IPS-NIHi11 (cell line): ENCODE data around the gene MITF.
"Not testable (repeated sequence)": the region's sequence is repeated elsewhere in the genome, so short reads cannot be mapped to it uniquely, and the experiment has no call there.

Experiments
- DNase-seq: peaks from one replicate; pipeline ENCODE4 v3.0.0; 2012; ENCODE audit warnings: mixed read lengths, low spot score

MITF gene

DNA sequence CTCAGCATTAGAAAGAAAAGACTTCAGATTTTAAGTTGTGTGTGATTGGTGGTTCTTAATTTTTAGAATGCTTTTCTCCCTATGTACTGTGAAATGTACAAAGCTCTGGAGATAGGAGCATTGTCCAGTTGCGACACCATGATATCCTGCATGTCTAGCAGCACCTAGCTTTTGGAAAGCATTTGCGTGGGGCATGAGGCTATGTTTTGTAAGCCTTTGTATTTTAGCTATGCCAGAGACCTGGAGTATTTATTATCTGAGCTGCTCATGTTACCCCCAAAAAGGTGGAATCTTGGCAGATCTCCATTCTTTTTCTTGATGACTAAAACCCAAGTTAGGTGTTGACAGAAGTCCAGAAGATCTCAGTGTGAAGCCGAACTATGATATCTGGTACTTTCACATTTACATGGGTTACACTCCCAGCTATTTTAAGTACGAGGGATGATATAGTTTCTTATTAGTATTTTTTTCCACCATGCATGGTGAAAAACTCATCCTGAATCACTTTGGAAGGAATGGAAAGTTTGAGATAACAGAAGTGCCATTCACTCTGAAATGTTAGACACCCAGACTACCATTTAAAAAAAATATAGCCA is 133.6 kb downstream of the MITF start:
- DNase-seq = no peak

DNA sequence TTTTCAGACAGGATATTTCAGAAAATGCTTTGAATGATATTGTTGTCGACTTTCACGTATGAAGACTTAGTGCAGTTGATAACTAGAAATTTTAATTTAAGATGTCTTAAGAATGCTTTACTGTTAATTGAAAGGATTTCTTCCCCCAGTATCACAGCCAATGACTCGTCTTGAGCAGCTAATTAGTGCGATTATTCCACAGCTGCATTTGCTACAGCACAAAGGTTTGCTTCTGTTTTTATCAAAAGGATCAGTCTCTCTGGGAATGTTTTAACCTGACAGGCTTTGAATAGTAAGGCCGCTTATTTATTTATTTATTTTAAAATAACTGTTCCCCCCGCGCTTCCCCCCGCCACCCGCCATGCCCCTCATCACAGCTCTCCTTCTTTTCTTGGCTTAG is 136.8 kb downstream of the MITF start:
- no peak for DNase-seq

DNA sequence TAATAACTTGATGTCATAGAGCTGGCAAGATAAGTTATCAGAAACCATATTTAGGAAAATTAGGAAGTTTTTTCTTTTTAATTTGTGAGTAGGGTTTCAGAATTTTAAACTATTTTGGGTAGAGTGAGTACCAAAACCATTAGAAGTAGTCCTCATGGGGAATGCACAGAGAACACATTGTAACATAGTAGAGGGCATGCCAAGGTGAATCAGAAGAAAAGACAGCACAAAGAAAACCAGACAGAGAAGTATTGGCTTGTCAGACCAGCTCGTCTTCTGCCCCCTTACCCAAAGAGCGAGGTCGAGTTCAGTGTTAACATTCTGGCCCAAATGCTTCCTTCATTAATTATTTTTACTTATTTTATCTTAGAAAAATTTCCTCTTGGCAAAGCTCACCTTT is 139.0 kb downstream of the MITF start:
- no peak for DNase-seq

DNA sequence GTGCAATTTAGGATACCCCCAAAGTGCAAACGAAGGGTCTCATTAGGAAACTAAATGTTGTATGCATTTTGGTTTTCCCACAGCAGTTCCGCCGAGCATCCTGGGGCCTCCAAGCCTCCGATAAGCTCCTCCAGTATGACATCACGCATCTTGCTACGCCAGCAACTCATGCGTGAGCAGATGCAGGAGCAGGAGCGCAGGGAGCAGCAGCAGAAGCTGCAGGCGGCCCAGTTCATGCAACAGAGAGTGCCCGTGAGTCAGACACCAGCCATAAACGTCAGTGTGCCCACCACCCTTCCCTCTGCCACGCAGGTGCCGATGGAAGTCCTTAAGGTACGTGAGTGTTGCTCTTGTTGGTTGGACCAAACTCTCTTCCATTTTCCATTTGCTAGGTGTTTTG is 139.8 kb downstream of the MITF start:
- DNase-seq = no peak

DNA sequence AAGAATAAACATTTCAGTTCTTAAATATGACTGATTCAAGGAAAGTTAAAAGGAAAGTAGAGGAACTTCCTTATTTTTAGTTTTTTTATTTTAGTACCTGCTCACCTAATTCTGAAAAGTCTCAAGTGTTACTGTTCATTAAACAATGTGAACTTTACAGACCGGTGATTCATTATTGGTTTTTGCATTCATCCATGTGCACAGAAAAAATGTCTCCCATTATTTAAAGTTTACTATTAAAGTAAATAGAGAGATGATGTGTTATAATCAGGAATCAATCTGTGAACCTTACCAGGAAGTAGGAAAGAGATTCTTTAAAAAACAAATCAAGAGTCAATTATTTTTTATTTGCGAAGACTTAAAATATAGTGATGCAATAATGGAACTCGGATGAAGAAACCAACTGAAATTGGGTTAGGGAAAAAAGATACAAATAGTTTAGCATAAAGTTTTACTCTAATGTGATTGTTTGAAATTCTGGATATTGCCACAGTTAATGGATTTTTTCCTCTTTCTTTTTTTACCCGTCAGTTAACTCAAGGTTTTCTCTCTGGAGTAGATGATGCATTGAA is 140.9 kb downstream of the MITF start:
- DNase-seq = no peak

DNA sequence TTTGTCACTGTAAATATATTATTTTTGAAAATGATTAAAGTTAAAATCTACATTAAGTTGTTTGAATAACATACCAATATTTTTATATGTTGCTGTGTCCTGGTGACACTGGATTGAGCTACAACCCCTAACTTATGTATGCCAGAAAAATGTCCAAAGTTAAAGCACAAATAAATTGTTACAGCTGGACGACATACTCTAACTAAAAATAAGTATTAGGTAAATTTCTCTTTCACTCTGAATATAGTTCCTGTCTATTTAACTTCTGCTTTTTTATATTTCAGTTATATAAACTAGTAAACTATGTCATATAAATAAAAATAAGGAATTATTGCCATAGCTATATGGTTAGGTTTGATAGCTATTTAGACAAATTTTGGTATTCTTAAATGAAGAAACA is 141.8 kb downstream of the MITF start:
- no peak for DNase-seq

DNA sequence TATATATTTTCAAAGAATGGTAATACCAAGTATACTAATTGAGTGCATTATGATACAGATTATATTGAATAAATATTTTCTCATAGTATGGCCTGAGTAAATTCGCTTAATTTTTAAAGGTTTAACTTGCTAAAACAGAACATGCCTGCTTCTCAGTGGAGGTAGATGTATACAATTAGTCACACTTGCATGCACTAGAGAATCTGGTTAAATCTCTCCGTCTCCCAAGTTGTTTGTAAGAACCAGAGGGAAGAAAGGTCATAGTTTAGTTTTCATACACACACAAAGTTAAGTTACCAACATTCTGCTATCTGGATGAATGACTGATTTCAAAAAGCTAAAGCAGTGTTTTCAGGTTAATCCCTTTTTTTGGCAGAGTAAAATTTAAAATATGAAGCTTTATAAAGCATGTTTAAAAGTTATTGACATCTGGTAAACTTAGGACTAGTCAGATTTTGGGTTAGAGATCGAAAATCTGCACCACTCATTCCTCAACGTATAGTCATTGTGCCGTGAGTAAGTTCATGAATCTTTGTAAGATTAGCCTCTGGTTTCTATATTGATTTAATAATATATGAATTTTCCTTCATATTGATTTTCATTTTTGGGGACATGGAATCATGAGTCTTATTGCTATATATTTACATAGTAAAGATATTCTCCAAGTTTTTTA is 142.6 kb downstream of the MITF start:
- no peak for DNase-seq

GRCh38 chr3:69882560-69882959 is 143.3 kb downstream of the MITF start:
- no peak for DNase-seq

DNA sequence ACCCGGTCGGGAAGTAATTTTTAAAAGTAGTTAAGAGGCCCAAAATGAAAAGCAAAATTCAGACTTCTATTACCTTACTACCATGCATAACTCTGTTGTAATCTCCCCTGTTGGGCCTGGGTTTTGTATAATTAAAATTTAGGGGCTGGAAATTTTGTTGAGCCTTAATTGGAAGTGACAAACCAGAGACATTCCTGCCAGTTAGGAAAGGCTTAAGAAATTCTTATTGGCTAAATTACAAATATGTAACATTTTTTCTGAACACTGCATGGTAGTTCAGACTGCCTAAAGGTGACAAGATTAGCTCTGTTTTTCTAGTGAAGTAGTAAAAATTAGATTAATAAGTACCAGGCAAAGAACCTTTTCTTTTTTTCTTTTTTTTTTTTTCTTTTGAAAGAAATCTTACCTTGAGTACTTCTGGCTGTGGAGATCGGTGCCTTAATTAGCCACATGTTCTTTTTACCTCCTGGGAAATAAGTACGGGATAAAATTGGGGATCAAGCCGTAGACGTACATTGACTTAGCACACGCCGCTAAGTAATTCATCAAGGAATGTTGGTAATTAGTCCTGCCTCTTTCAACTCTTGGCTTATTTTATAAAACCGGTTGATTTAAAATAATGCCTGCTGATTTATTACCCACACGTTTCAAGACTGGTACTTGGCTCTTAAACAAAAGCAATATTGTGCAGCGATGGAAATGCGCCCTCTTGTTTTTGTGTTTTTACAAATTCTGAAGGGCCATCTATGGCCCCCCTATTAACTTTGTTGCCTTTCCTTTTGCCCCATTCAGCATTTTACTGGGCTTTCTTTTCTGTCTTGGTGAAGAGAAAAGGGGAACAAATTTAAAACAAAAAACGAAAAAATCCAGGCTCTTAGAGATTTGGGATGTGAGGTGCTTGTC is 149.0 kb downstream of the MITF start:
- no peak for DNase-seq

DNA sequence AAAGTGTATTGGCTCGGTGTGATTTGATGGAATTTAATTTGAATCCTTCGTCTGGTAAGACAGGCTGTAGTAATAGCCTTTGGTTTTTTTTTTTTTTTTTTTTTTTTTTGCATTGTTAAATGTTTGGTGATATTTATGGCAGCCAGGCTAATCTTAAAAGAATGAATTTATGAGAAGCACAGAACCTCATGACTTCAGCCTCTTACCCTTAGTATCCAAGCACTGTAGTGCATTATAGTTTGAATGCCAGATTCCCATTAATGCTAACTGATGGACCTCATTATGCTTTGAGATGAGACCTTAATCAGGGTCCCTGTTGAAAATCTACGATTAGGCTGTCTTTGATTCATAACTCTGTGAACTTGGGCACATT is 149.7 kb downstream of the MITF start:
- no peak for DNase-seq

DNA sequence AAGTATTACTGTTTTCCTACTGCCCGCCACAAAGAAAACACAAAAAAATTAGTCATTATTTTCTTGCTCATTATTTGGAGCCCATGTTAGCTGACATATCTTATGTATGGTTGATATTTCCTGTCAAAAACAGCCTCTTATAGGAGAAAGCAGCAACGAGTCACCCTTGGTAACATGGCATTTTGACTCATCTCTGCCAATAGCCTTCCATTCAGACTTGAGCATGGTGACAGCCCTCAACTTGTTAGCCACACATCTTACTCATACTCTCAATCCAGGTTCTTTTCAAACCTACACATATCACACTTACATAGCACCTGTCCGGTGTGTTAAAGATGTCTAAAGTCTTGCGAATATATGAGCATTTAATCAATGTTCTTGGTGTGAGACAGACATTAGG is 150.8 kb downstream of the MITF start:
- no peak for DNase-seq

GRCh38 chr3:69890691-69891090 is 151.4 kb downstream of the MITF start:
- DNase-seq = no peak

DNA sequence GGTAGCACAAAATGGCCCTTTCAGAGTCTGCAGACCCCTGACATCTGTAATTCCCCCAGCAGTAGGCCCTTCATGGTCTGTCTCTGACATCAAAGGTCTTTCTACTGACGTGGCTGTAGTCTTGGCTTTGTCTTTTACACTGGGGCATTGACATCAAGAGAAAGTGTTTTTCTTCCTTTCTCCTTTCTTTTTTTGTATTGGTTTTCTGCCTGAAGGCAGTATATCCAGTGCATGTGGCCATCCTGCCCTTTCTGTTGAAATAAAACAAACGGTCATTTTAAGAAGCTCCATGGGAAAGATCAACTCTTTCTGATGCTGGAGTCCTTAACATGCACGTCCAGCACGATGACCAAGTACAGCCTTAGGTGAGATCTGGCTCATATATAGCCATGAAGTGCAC is 153.4 kb downstream of the MITF start:
- DNase-seq = no peak

DNA sequence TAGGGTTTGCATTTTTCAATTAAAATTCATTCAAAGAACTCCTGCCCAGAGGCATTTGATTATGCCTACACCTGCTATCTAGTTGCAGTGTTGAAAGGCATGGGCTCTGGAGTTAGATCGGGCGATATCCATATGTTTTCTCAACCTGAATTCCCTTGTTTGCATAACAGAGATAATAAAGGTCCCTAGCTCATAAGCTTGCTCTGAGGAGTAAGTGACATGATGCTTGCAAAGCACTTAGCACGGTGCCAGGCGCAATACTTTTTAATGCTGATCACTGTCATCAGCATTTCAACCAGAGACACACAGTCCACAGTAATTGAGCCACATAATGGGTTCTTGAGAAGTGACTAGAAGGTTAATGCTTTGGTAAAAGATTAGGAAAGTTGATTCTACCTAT is 154.0 kb downstream of the MITF start:
- no peak for DNase-seq

GRCh38 chr3:69896095-69896494 is 156.8 kb downstream of the MITF start:
- DNase-seq = no peak

- DNase-seq = no peak
Observed at GRCh38 chr3:69900331-69900730, 161.1 kb downstream of the MITF start.

GRCh38 chr3:69901802-69902201 is 162.5 kb downstream of the MITF start:
- DNase-seq = no peak

DNA sequence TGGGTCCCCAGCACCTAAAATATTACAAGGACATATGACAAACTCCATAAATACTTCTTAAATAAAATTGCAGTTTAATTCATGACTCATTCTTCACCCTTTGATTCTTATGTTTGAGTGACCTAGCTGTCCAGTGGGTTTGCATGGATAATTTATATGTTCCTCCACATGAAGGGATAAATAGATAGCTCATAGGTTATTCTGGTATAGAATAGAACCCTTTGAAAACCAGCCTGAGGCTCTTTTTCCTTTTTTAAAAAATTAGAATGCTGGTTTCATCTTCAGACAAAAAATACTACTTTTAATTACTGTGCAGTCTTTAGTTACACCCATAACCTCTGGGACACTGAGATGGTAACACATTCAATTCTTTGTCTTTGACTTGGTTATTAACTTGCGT is 163.1 kb downstream of the MITF start:
- no peak for DNase-seq

- DNase-seq = no peak
Observed at GRCh38 chr3:69906351-69906966, 167.2 kb downstream of the MITF start.

- DNase-seq = no peak
Observed at GRCh38 chr3:69907554-69907953, 168.3 kb downstream of the MITF start.

GRCh38 chr3:69909859-69910258 is 170.6 kb downstream of the MITF start:
- DNase-seq = not testable (repeated sequence)

- DNase-seq = no peak
Observed at GRCh38 chr3:69913422-69913821, 174.2 kb downstream of the MITF start.
